HT1080 (cell line): Measurements from ENCODE around the gene APOL6. TPM values are rescaled to one million over a fixed set of nuclear protein-coding genes. Genes with fewer than 3 reads are reported as not detected.

ENCODE experiments used
- DNase-seq: peaks from one replicate; pipeline ENCODE4 v3.0.0-alpha.2; 2015; ENCODE audit warnings: low read depth
- polyA plus RNA-seq, 2 experiments: library from polyadenylated mRNA; depleted of rRNA; stranded (reverse); fragments of >200 nt; gene quantifications; 2 replicates each; pipeline ENCODE4 v1.2.3, GENCODE V29; 2015
- total RNA-seq: library from RNA; depleted of rRNA; stranded (reverse); fragments of >200 nt; shearing (Covaris generic); gene quantifications from 2 replicates; pipeline ENCODE4 v1.2.3, GENCODE V29; 2014; rRNA removed

The APOL6 gene
- total RNA-seq, result 4.3 and 4.6 TPM in 2 replicates
- polyA plus RNA-seq (2015; cell fraction: cytosol; rRNA removed), result 2.7 and 3.6 TPM in 2 replicates
- 6.6 and 6.9 TPM in 2 replicates for polyA plus RNA-seq (2015; cell fraction: nucleus; rRNA removed)

- peak; percentile 58 for DNase-seq
Measured at GRCh38 chr22:35648066-35649025, at the start of gene APOL6. TSS of gene APOL6 (plus strand) at chr22:35648446. CDS start at chr22:35656426, 7,980 bp downstream.

GRCh38 chr22:35599364-35599763, 48.9 kb upstream of the APOL6 start:
- DNase-seq, result no peak

GRCh38 chr22:35600476-35600875, 47.8 kb upstream of the APOL6 start:
- DNase-seq, result no peak

- no peak for DNase-seq
Measured at GRCh38 chr22:35601013-35601580, 47.1 kb upstream of the APOL6 start.

- DNase-seq, result peak; percentile 66
Measured at GRCh38 chr22:35601743-35602615, 46.3 kb upstream of the APOL6 start.

- peak; percentile 40 for DNase-seq
Measured at GRCh38 chr22:35604621-35605368, 43.5 kb upstream of the APOL6 start.

- no peak for DNase-seq
Measured at GRCh38 chr22:35605369-35605680, 42.9 kb upstream of the APOL6 start.

GRCh38 chr22:35605851-35606481, 42.3 kb upstream of the APOL6 start:
- DNase-seq, result no peak

GRCh38 chr22:35606916-35607315, 41.3 kb upstream of the APOL6 start:
- no peak for DNase-seq

GRCh38 chr22:35608088-35608487, 40.2 kb upstream of the APOL6 start:
- no peak for DNase-seq

GRCh38 chr22:35609261-35609660, 39.0 kb upstream of the APOL6 start:
- no peak for DNase-seq

- no peak for DNase-seq
Measured at GRCh38 chr22:35609761-35610160, 38.5 kb upstream of the APOL6 start.

- DNase-seq, result no peak
Measured at GRCh38 chr22:35610741-35611140, 37.5 kb upstream of the APOL6 start.

- DNase-seq, result no peak
Measured at GRCh38 chr22:35611200-35611890, 36.9 kb upstream of the APOL6 start.

GRCh38 chr22:35611891-35612576, 36.2 kb upstream of the APOL6 start:
- DNase-seq, result no peak

- DNase-seq, result no peak
Measured at GRCh38 chr22:35612903-35613302, 35.3 kb upstream of the APOL6 start.

- no peak for DNase-seq
Measured at GRCh38 chr22:35614404-35614803, 33.8 kb upstream of the APOL6 start.

GRCh38 chr22:35615156-35615555, 33.1 kb upstream of the APOL6 start:
- no peak for DNase-seq

- no peak for DNase-seq
Measured at GRCh38 chr22:35616043-35616442, 32.2 kb upstream of the APOL6 start.
